ENCODE data around the gene ACMSD.

Gene ACMSD

GRCh38 chr2:134875309-134875708, 36.9 kb downstream of the ACMSD start:
- no peak for DNase-seq (ENCODE audit: low read depth in 1 of 2, low spot score in 1 of 2)
- Histone ChIP-seq H3K27me3 (ENCODE audit: insufficient read depth, poor library complexity, severe bottlenecking) (no peaks in the 10 kb centered on the region), H3K27ac (replicated peaks) (no peak overlapping the region), H3K4me3 (replicated peaks; ENCODE audit: insufficient read depth, low read length) (no peak overlapping the region)
- no peak for TF ChIP-seq SPI1 (IDR thresholded peaks at IDR 0.05; ENCODE audit: borderline replicate concordance, low read depth)

GRCh38 chr2:134882773-134883172, 44.4 kb downstream of the ACMSD start:
- no peak for DNase-seq (ENCODE audit: low read depth in 1 of 2, low spot score in 1 of 2)
- TF ChIP-seq POLR2AphosphoS5 (IDR thresholded peaks at IDR 0.05; ENCODE audit: low read depth), result no peak
- no peak for TF ChIP-seq GABPA (IDR thresholded peaks at IDR 0.05; ENCODE audit: low read depth)
- TF ChIP-seq SPI1 (IDR thresholded peaks at IDR 0.05; ENCODE audit: borderline replicate concordance, low read depth), result no peak
- no peak for TF ChIP-seq REST (IDR thresholded peaks at IDR 0.05; ENCODE audit: insufficient replicate concordance, low read depth)
- TF ChIP-seq CTCF (IDR thresholded peaks at IDR 0.05; ENCODE audit: insufficient read depth, low read length), result no peak
- no peaks in the 10 kb centered on the region for H3K27me3 ChIP-seq (ENCODE audit: insufficient read depth, poor library complexity, severe bottlenecking)
- no peak overlapping the region for H3K4me3 ChIP-seq (replicated peaks; ENCODE audit: insufficient read depth, low read length)
- no peak overlapping the region for H3K27ac ChIP-seq (replicated peaks)

- TF ChIP-seq REST (IDR thresholded peaks at IDR 0.05; ENCODE audit: insufficient replicate concordance, low read depth) (no peak), GABPA (IDR thresholded peaks at IDR 0.05; ENCODE audit: low read depth) (no peak), CTCF (IDR thresholded peaks at IDR 0.05; ENCODE audit: insufficient read depth, low read length) (no peak), POLR2AphosphoS5 (IDR thresholded peaks at IDR 0.05; ENCODE audit: low read depth) (no peak)
- Histone ChIP-seq H3K27ac (replicated peaks) (no peak overlapping the region), H3K4me3 (replicated peaks; ENCODE audit: insufficient read depth, low read length) (no peak overlapping the region), H3K27me3 (ENCODE audit: insufficient read depth, poor library complexity, severe bottlenecking) (no peaks in the 10 kb centered on the region)
- DNase-seq (ENCODE audit: low read depth in 1 of 2, low spot score in 1 of 2), result no peak
Observed at GRCh38 chr2:134883552-134884293, 45.3 kb downstream of the ACMSD start.

- H3K27ac ChIP-seq (replicated peaks), result no peak overlapping the region
- H3K4me3 ChIP-seq (replicated peaks; ENCODE audit: insufficient read depth, low read length), result no peak overlapping the region
- no peaks in the 10 kb centered on the region for H3K27me3 ChIP-seq (ENCODE audit: insufficient read depth, poor library complexity, severe bottlenecking)
- DNase-seq (ENCODE audit: low read depth in 1 of 2, low spot score in 1 of 2), result no peak
- TF ChIP-seq POLR2AphosphoS5 (IDR thresholded peaks at IDR 0.05; ENCODE audit: low read depth), result no peak
- TF ChIP-seq GABPA (IDR thresholded peaks at IDR 0.05; ENCODE audit: low read depth), result no peak
- TF ChIP-seq CTCF (IDR thresholded peaks at IDR 0.05; ENCODE audit: insufficient read depth, low read length), result no peak
- TF ChIP-seq SPI1 (IDR thresholded peaks at IDR 0.05; ENCODE audit: borderline replicate concordance, low read depth), result no peak
- TF ChIP-seq REST (IDR thresholded peaks at IDR 0.05; ENCODE audit: insufficient replicate concordance, low read depth), result no peak
Observed at GRCh38 chr2:134884435-134884834, 46.0 kb downstream of the ACMSD start.

Data from HL-60 (cell line).